PC-9 (cell line): ENCODE measurements around the gene LCE7A.

Experiments used
- CTCF ChIP-seq: fragments of 200-600 bp; sonication (generic); conservative IDR thresholded peaks from 2 replicates; pipeline ENCODE4 v1.6.1; 2017; ENCODE audit warnings: mixed run types, antibody characterized with exemption, mild to moderate bottlenecking, moderate library complexity
- EZH2 ChIP-seq: fragments of 200-600 bp; sonication (generic); IDR thresholded peaks from 2 replicates; pipeline ENCODE4 v1.8.0; 2017; ENCODE audit warnings: antibody characterized with exemption, low read depth

DNA sequence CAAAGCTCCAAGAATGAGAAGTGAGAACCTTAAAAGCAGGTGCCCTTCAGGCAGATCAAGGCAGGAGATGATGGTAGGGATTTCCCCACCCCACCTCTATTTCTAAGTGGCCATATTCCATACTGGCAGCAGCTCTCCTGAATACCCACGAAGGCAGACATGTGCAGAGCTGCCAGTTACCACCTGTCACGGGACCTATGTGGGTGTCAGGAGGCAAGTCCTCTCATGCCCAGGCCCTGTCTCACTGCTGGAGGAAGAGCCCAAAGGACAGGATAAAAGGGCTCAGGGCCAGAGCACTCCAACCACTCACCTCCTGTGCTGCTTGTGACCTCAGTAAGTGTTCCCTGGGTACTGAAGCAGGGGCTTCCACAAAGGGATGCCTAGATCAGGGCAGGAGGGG is 48.7 kb upstream of the LCE7A start:
- TF ChIP-seq CTCF (no peak), EZH2 (no peak)
